H1 (cell line): ENCODE results near the gene COX14. TPM values are rescaled to one million over a fixed set of nuclear protein-coding genes. Genes with fewer than 3 reads are reported as not detected.

ENCODE experiments used
- CTCF ChIA-PET: fragments of 300-600 bp; sonication (Branson Sonifier 250); formaldehyde crosslinking; loops from one replicate; lab custom pipeline; 2021; ENCODE audit not compliant: partially characterized antibody; lab: Charles Lee
- POLR2A ChIA-PET: fragments of 300-600 bp; sonication (Branson Sonifier 250); formaldehyde crosslinking; loops from one replicate; lab custom pipeline; 2021; ENCODE audit warnings: inconsistent platforms; ENCODE audit not compliant: partially characterized antibody; lab: Charles Lee
- DNase-seq, 2 experiments: peaks; one replicate each; pipeline versions ENCODE4 v3.0.0 to v3.0.0-alpha.2; 2010 to 2022; ENCODE audit warnings: low spot score in 2 of 2, low read depth in 1 of 2, mixed read lengths in 1 of 2
- FAIRE-seq: peaks from 2 replicates; lab custom pipeline; 2011; peaks lifted over from hg19 to GRCh38; lab: Jason Lieb, UNC
- H2AFZ ChIP-seq: 2 replicates; pipeline ENCODE4 v1.8.1; 2012; ENCODE audit warnings: low read length, inconsistent platforms
- H2AK5ac ChIP-seq: 2 replicates; pipeline ENCODE4 v1.6.1; 2013; ENCODE audit warnings: low read depth, low read length
- H2BK120ac ChIP-seq: replicated peaks from 2 replicates; pipeline ENCODE3; 2013; ENCODE audit warnings: low read depth, low read length, inconsistent platforms
- H2BK12ac ChIP-seq: 2 replicates; pipeline ENCODE4 v1.6.1; 2013; ENCODE audit warnings: low read depth, low read length
- H2BK15ac ChIP-seq: 2 replicates; pipeline ENCODE4 v1.6.1; 2013; ENCODE audit warnings: low read length
- H2BK20ac ChIP-seq: 2 replicates; pipeline ENCODE4 v1.6.1; 2013; ENCODE audit warnings: low read length
- H2BK5ac ChIP-seq: 2 replicates; pipeline ENCODE4 v1.6.1; 2013; ENCODE audit warnings: low read depth, low read length
- H3K14ac ChIP-seq: 2 replicates; pipeline ENCODE4 v1.6.1; 2013; ENCODE audit warnings: inconsistent platforms; ENCODE audit not compliant: insufficient read length
- H3K18ac ChIP-seq: 2 replicates; pipeline ENCODE4 v1.6.1; 2013; ENCODE audit warnings: low read length; ENCODE audit errors: extremely low read depth
- H3K23ac ChIP-seq: 2 replicates; pipeline ENCODE4 v1.6.1; 2013; ENCODE audit warnings: inconsistent platforms; ENCODE audit not compliant: insufficient read length
- H3K23me2 ChIP-seq: 2 replicates; pipeline ENCODE4 v1.6.1; 2013; ENCODE audit warnings: low read depth, low read length
- H3K27ac ChIP-seq: 2 replicates; pipeline ENCODE4 v1.6.1; 2011; ENCODE audit warnings: low read depth, low read length, inconsistent platforms
- H3K27me3 ChIP-seq, 4 experiments: replicated peaks in 1 of 4; 1 replicate in 1 of 4; 2 replicates in 3 of 4; pipeline versions ENCODE4 v1.6.1 to v1.8.1; 2011 to 2013; ENCODE audit warnings: low read length in 3 of 4, mild to moderate bottlenecking in 3 of 4, inconsistent platforms in 2 of 4, mixed read lengths in 2 of 4, moderate library complexity in 1 of 4; ENCODE audit not compliant: control insufficient read depth in 3 of 4, insufficient read depth in 3 of 4; ENCODE audit errors: extremely low read depth in 1 of 4
- H3K36me3 ChIP-seq, 4 experiments: 2 replicates each; pipeline versions ENCODE4 v1.6.1 to v1.8.1; 2011 to 2013; ENCODE audit warnings: mild to moderate bottlenecking in 4 of 4, low read length in 3 of 4, moderate library complexity in 2 of 4, control low read depth in 1 of 4, inconsistent platforms in 1 of 4; ENCODE audit not compliant: insufficient read depth in 4 of 4, control insufficient read depth in 2 of 4
- H3K4ac ChIP-seq: replicated peaks from 2 replicates; pipeline ENCODE3; 2013; ENCODE audit warnings: low read length, low read depth, mixed read lengths, inconsistent platforms; ENCODE audit not compliant: insufficient read length
- H3K4me1 ChIP-seq, 4 experiments: replicated peaks in 1 of 4; 1 replicate in 1 of 4; 2 replicates in 3 of 4; pipeline versions ENCODE4 v1.6.1 to v1.8.1; 2011 to 2013; ENCODE audit warnings: low read length in 3 of 4, inconsistent platforms in 2 of 4, mixed read lengths in 1 of 4; ENCODE audit not compliant: insufficient read depth in 4 of 4, control insufficient read depth in 3 of 4
- H3K4me2 ChIP-seq, 2 experiments: 2 replicates each; pipeline versions ENCODE4 v1.6.1 to v1.8.1; 2011 to 2013; ENCODE audit warnings: low read depth in 2 of 2, low read length in 2 of 2, control low read depth in 1 of 2, inconsistent platforms in 1 of 2, mild to moderate bottlenecking in 1 of 2; ENCODE audit not compliant: insufficient read depth in 1 of 2
- H3K4me3 ChIP-seq, 4 experiments: fragments of 200-600, 300-600 bp in 1 of 4; sonication (generic), shearing (Covaris generic), sonication (Bioruptor Twin) in 1 of 4; 2 replicates each; pipeline versions ENCODE4 v1.5.1 to v1.8.1; 2011 to 2016; ENCODE audit warnings: low read length in 4 of 4, low read depth in 3 of 4, control low read depth in 2 of 4, inconsistent platforms in 2 of 4, mild to moderate bottlenecking in 2 of 4, mixed read lengths in 1 of 4, moderate library complexity in 1 of 4; ENCODE audit not compliant: insufficient read depth in 2 of 4; ENCODE audit errors: extremely low read depth in 1 of 4
- H3K56ac ChIP-seq: replicated peaks from 2 replicates; pipeline ENCODE3; 2013; ENCODE audit warnings: low read depth, mild to moderate bottlenecking, mixed read lengths, low read length, inconsistent platforms; ENCODE audit not compliant: insufficient read length
- H3K79me1 ChIP-seq: 2 replicates; pipeline ENCODE4 v1.6.1; 2013; ENCODE audit warnings: low read depth, low read length, control low read depth
- H3K79me2 ChIP-seq, 2 experiments: 2 replicates each; pipeline versions ENCODE4 v1.6.1 to v1.8.1; 2012 to 2013; ENCODE audit warnings: low read length in 2 of 2, mild to moderate bottlenecking in 2 of 2, inconsistent platforms in 1 of 2; ENCODE audit not compliant: insufficient read depth in 2 of 2, control insufficient read depth in 1 of 2
- H3K9ac ChIP-seq, 4 experiments: replicated peaks in 1 of 4; 1 replicate in 1 of 4; 2 replicates in 3 of 4; pipeline versions ENCODE4 v1.6.1 to v1.8.1; 2011 to 2013; ENCODE audit warnings: low read depth in 3 of 4, low read length in 3 of 4, control low read depth in 2 of 4, mild to moderate bottlenecking in 2 of 4, moderate library complexity in 2 of 4, inconsistent platforms in 1 of 4; ENCODE audit errors: extremely low read depth in 1 of 4
- H3K9me3 ChIP-seq, 2 experiments: 2 replicates each; pipeline versions ENCODE4 v1.6.1 to v1.8.1; 2012 to 2013; ENCODE audit warnings: mild to moderate bottlenecking in 2 of 2, moderate library complexity in 2 of 2, control low read depth in 1 of 2, inconsistent platforms in 1 of 2, low read depth in 1 of 2, low read length in 1 of 2, mixed read lengths in 1 of 2; ENCODE audit not compliant: insufficient read depth in 2 of 2
- H4K20me1 ChIP-seq, 2 experiments: replicated peaks in 1 of 2; 2 replicates each; pipeline versions ENCODE3 to v1.8.1; 2011 to 2013; ENCODE audit warnings: inconsistent platforms in 2 of 2, low read length in 2 of 2, mild to moderate bottlenecking in 1 of 2; ENCODE audit not compliant: insufficient read depth in 2 of 2, control insufficient read depth in 1 of 2
- H4K5ac ChIP-seq: 2 replicates; pipeline ENCODE4 v1.6.1; 2013; ENCODE audit warnings: low read length, low read depth, mixed read lengths, inconsistent platforms; ENCODE audit not compliant: insufficient read length
- H4K8ac ChIP-seq: 2 replicates; pipeline ENCODE4 v1.8.0; 2013; ENCODE audit warnings: mild to moderate bottlenecking, moderate library complexity, low read length, inconsistent platforms; ENCODE audit not compliant: insufficient read depth; ENCODE audit errors: extremely low read depth
- H4K91ac ChIP-seq: replicated peaks from 2 replicates; pipeline ENCODE3; 2013; ENCODE audit warnings: low read length, mixed read lengths, inconsistent platforms; ENCODE audit not compliant: insufficient read length
- CTCF ChIP-seq, 3 experiments: IDR thresholded peaks; 1 replicate in 2 of 3; 2 replicates in 1 of 3; pipeline versions ENCODE4 v1.5.1 to v1.6.1; 2011; ENCODE audit warnings: low read length in 3 of 3, mild to moderate bottlenecking in 3 of 3, inconsistent platforms in 2 of 3, low read depth in 1 of 3, moderate library complexity in 1 of 3; ENCODE audit not compliant: insufficient read depth in 1 of 3; ENCODE audit errors: control extremely low read depth in 1 of 3
- POLR2A ChIP-seq, 2 experiments: IDR thresholded peaks; 1 replicate in 1 of 2; 2 replicates in 1 of 2; pipeline ENCODE4 v1.6.1; 2011; ENCODE audit warnings: low read depth in 2 of 2, low read length in 2 of 2, mild to moderate bottlenecking in 2 of 2; ENCODE audit errors: control extremely low read depth in 1 of 2
- YY1 ChIP-seq: IDR thresholded peaks from 2 replicates; pipeline ENCODE4 v1.6.1; 2011; ENCODE audit warnings: low read depth, mild to moderate bottlenecking, low read length
- WGBS, 2 experiments: shearing (Covaris generic) in 1 of 2; methylation state at CpG; one replicate each; pipeline versions ENCODE4 v1.1.6 to v1.1.7; 2013 to 2015; ENCODE audit warnings: low lambda C conversion rate in 2 of 2, mixed read lengths in 2 of 2, inconsistent platforms in 1 of 2, low coverage in 1 of 2, missing lambda C conversion rate in 1 of 2; ENCODE audit not compliant: insufficient replicate concordance in 2 of 2, insufficient coverage in 1 of 2, insufficient read length in 1 of 2; ENCODE audit errors: extremely low coverage in 1 of 2, missing lambda C conversion rate in 1 of 2; 5-methylcytosine and 5-hydroxymethylcytosine counted together
- polyA plus RNA-seq, 7 experiments: library from polyadenylated mRNA; depleted of rRNA in 3 of 7; stranded (reverse) in 5 of 7; unstranded in 2 of 7; fragments of >200 nt in 5 of 7; fragments of 200-250 nt in 2 of 7; gene quantifications; 1 replicate in 5 of 7; 2 replicates in 1 of 7; 4 replicates in 1 of 7; pipeline versions ENCODE4 v1.2.1 to v1.2.3, GENCODE V29; 2011 to 2013; ENCODE audit warnings: missing spikeins in 2 of 7, mixed read lengths in 2 of 7
- total RNA-seq: library from RNA; stranded (reverse); fragmentation: NEBNext Ultra II Directional; extraction: Animal tissue kit (Norgen Biotek cat#: 25700); gene quantifications from 2 replicates; pipeline ENCODE4 v1.2.1, GENCODE V29; 2021

COX14 gene
- total and polyA plus RNA-seq, 2 of the 8 experiments (the other 6 are each of a cell fraction or from before 2014, with no cell fraction given): 40.1 to 102 TPM

GRCh38 chr12:50087995-50088394 is 24.0 kb upstream of the COX14 start:
- DNase-seq: no peak
- Histone ChIP-seq H4K20me1 (peaks cover 7 to 16% of the 10 kb centered on the region in 2 experiments), H3K14ac (no peak overlapping the region), H3K79me1 (no peaks in the 10 kb centered on the region; the same call in 1 of the 2 replicates), H2AK5ac (no peak overlapping the region), H2AFZ (no peak overlapping the region), H2BK120ac (no peak overlapping the region), H2BK20ac (no peak overlapping the region), H3K23ac (no peak overlapping the region), H3K27ac (0 out of 2 replicates have a peak overlapping the region, but pooled peaks have one; percentile 17), H3K23me2 (peaks cover 9% of the 10 kb centered on the region), H3K4ac (no peak overlapping the region), H3K18ac (no peak overlapping the region), H3K4me3 (no peak overlapping the region), H2BK5ac (no peak overlapping the region), H3K56ac (no peak overlapping the region), H3K9ac (no peak overlapping the region), H3K4me2 (no peak overlapping the region), H3K36me3 (peaks cover 39 to 62% (median 57%) of the 10 kb centered on the region in 4 experiments), H4K91ac (no peak overlapping the region), H4K5ac (no peak overlapping the region), H3K79me2 (peaks cover 0 to 22% of the 10 kb centered on the region in 2 experiments; a peak in 3 of 4 replicates), H3K27me3 (no peaks in the 10 kb centered on the region), H3K9me3 (no peaks in the 10 kb centered on the region), H2BK12ac (no peak overlapping the region), H2BK15ac (no peak overlapping the region), H4K8ac (no peak overlapping the region), H3K4me1 (peaks cover 0 to 5% (median 1%) of the 10 kb centered on the region in 4 experiments; a peak in 2 of 7 replicates)
- 91% methylated on average over 3 of the region's 3 CpGs; no CpG with 5 or more reads in 1 of the 2 experiments for WGBS, 2 experiments
- ChIA-PET POLR2A (interaction anchor here (0.6 to 25.0 kb wide), 4 partner anchors 9 to 91 kb away, joined by 3 to 457 read pairs (median 6); partner anchors contain the start of genes COX14 and GPD1), CTCF (interaction anchor here (0.6 to 27.3 kb wide), 19 partner anchors 10 to 466 kb away, joined by 3 to 625 read pairs (median 4); partner anchors contain the start of genes COX14 and GPD1)
- FAIRE-seq: no peak
- TF ChIP-seq CTCF (IDR thresholded peaks at IDR 0.05; ENCODE audit: control extremely low read depth in 1 of 3, insufficient read depth in 1 of 3, low read depth in 1 of 3, low read length in 3 of 3) (no peak), POLR2A (IDR thresholded peaks at IDR 0.05; ENCODE audit: control extremely low read depth in 1 of 2, low read depth in 2 of 2, low read length in 2 of 2) (no peak), YY1 (no peak)
